Stimulated activated CD4-positive, alpha-beta T cell treated with anti-CD3 and anti-CD28 coated beads, TNF-alpha, amount 100 ng/mL, for 4 hours (primary cell): ENCODE results near the gene RASSF10.

Source experiments
- DNase-seq, 3 experiments: peaks; one replicate each; pipeline ENCODE4 v3.0.0-alpha.2; 2020; ENCODE audit warnings: low read depth in 3 of 3

The RASSF10 gene

GRCh38 chr11:13055200-13055599 is 46.1 kb downstream of the RASSF10 start:
- DNase-seq: no peak

- DNase-seq: no peak
Observed at GRCh38 chr11:13061294-13061990, 52.3 kb downstream of the RASSF10 start.
